OCI-LY1 (cell line): ENCODE measurements around the gene ARHGEF4.

Source experiments
- CTCF ChIP-seq: fragments of 200-600 bp; sonication (generic), shearing (Covaris generic); IDR thresholded peaks from 2 replicates; pipeline ENCODE4 v1.5.1; 2017; ENCODE audit warnings: mild to moderate bottlenecking, antibody characterized with exemption, low read length, moderate library complexity, mixed read lengths
- EZH2 ChIP-seq: fragments of 200-600 bp; sonication (generic), shearing (Covaris generic); IDR thresholded peaks from 2 replicates; pipeline ENCODE4 v1.8.0; 2017; ENCODE audit warnings: borderline replicate concordance, mixed run types, mild to moderate bottlenecking, antibody characterized with exemption, low read length, moderate library complexity, mixed read lengths

GRCh38 chr2:130806370-130806769, 30.3 kb upstream of the ARHGEF4 start:
- TF ChIP-seq CTCF (no peak), EZH2 (no peak)
